Measurements from ENCODE around the gene ZNF219.

- TF ChIP-seq, protein P1, sequence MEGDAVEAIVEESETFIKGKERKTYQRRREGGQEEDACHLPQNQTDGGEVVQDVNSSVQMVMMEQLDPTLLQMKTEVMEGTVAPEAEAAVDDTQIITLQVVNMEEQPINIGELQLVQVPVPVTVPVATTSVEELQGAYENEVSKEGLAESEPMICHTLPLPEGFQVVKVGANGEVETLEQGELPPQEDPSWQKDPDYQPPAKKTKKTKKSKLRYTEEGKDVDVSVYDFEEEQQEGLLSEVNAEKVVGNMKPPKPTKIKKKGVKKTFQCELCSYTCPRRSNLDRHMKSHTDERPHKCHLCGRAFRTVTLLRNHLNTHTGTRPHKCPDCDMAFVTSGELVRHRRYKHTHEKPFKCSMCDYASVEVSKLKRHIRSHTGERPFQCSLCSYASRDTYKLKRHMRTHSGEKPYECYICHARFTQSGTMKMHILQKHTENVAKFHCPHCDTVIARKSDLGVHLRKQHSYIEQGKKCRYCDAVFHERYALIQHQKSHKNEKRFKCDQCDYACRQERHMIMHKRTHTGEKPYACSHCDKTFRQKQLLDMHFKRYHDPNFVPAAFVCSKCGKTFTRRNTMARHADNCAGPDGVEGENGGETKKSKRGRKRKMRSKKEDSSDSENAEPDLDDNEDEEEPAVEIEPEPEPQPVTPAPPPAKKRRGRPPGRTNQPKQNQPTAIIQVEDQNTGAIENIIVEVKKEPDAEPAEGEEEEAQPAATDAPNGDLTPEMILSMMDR (IDR thresholded peaks at IDR 0.05): no peak
- TF ChIP-seq POLR2AphosphoS5 (IDR thresholded peaks at IDR 0.05): no peak
- TF ChIP-seq POLR2A (IDR thresholded peaks at IDR 0.05): no peak
Measured at GRCh38 chr14:21109377-21110138, 11.1 kb upstream of the ZNF219 start.
